ENCODE results near the gene KLHL22.
A peak's percentile ranks its signal among the peaks of the same experiment; 100 is the strongest.
"Not testable (repeated sequence)": the region's sequence is repeated elsewhere in the genome, so short reads cannot be mapped to it uniquely, and the experiment has no call there.

Gene KLHL22

GRCh38 chr22:20419664-20419951, 76.0 kb downstream of the KLHL22 start:
- no peak for DNase-seq (ENCODE audit: low spot score)

DNA sequence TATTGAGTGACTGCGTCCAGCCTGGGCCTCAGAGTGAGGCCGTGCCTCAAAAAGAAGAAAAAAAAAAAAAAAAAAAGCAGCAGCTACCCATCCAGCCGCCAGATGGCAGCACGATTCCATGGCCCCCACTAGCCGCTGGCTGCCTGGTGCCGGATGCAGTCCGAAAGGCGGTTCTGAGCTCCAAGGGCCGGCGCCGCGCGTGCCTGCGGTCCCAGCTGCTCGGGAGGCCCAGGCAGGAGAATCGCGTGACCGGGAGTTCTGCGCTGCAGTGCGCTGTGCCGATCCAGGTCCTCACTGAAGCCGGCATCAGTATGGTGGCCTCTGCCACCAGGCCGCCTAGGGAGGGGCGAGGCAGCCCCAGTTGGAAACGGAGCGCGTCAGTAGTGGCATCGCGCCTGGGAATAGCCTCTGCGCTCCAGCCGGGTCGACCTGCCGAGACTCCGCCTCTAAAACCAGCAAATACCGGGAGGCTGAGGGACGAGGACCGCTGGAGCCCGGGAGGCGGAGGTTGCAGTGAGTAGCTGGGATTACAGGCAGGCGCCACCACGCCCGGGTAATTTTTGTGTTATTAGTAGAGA, 77.3 kb downstream of the KLHL22 start:
- peak; percentile 88 for DNase-seq (ENCODE audit: low spot score)

GRCh38 chr22:20415699-20416098, 79.9 kb downstream of the KLHL22 start:
- not testable (repeated sequence) for DNase-seq (ENCODE audit: low spot score)

GRCh38 chr22:20415241-20415640, 80.4 kb downstream of the KLHL22 start:
- not testable (repeated sequence) for DNase-seq (ENCODE audit: low spot score)

DNA sequence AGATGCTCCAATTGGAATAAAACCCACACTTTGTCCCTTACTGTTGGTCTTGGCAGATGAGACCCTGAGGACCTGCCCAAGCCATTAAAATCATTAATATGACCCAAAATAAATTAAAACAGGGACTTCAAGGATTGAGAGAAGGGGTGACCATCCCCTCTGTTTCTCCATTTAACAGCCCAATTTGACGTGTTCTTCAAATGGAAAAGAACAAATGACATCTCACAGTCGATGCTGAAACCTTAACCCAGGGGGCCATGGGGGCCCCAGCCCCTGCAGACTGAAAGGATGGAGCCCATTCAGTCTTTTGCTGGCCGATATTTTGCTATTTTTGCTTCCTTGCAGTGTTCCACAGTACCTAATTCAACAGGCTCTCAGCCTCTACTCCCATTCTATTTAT, 81.1 kb downstream of the KLHL22 start:
- no peak for DNase-seq (ENCODE audit: low spot score)

DNA sequence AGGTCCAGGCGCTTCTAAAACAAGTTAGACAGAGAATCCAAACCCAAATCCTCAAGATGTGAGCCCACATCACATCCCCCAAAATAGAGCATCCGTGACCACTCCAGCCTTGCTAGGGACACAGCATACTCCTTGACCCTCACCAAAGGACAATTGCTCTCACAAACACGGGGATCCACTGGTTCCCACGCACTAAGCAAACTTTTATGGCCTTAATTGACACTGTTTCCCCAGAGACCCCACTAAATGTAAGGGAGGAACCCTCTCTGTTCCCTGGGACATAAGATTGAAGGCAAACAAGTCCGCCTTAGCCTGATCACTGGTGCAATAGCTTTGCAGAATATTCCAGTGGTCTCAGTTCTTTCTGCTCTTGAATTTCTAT, 81.5 kb downstream of the KLHL22 start:
- no peak for DNase-seq (ENCODE audit: low spot score)

GRCh38 chr22:20413217-20414058, 82.2 kb downstream of the KLHL22 start:
- no peak for DNase-seq (ENCODE audit: low spot score)

DNA sequence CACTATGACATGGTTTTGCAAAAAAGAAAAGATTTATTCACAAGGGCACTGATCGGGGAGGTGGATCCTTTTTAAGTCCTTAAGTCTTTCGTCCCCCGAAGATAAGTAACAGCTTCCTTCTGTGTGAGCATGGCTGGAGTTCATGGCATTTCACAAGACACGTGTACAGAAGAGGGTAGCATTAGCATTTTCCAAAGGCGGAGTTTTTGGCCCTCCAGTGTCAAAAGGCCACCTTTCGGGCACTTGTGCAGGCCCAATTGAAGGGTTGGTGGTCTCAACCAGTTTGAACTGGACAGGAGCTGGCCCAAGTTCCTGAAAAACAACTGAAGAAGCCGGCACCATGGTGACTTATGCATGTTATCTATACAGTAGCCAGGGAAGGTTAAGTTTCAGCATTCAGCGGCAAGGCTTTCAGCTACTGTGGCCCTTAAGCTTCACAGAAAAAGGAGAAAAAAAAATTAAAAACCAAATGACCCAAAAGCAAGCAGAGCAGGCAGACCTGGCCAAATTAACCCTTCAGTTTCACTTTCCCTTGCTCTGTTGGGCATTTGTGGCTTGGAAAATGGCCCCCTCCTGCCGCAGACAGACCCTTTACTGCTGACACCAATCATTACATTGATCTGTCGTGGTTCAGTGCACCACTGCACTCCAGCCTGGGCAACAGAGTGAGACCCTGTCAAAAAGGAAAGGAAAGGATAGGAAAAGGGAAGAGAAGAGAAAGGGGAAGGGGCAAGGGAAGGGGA, 83.0 kb downstream of the KLHL22 start:
- no peak for DNase-seq (ENCODE audit: low spot score)

DNA sequence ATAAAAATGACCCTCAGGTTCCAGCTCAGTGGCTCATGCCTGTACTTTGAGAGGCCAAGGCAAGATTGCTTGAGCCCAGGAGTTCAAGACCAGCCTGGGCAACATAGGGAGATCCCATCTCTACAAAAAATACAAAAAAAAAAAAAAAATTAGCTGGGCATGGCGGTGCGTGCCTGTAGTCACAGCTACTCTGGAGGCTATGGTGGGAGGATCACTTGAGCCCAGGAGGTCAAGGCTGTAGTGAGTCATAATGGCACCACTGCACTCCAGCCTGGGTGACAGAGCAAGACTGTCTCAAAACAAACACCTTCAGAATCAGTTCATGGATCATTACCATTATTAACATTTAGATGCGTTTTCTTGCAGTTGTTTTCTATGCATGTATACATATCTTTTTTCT, 86.2 kb downstream of the KLHL22 start:
- not testable (repeated sequence) for DNase-seq (ENCODE audit: low spot score)

- no peak for DNase-seq (ENCODE audit: low spot score)
These were observed 86.7 kb downstream of the KLHL22 start for GRCh38 chr22:20408891-20409290.

DNA sequence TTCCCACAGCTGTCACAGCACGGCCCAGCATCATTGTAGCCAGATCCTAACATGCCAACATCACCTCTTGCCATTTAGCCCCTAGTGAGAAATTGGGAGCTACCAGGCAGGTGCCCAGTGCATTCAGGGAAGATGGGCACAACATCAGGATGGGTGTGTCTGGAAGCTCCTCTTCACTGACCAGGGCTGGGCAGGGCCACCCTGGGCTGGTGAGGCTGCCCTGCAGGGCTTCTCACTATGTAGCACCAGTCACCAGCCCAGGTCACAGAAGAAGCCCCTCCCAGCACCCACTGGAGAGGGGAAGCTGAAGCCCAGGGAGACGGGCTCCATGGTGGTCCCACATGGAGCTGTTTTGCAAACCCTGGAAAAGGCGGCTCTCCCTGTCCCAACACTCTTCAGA, 87.8 kb downstream of the KLHL22 start:
- DNase-seq (ENCODE audit: low spot score) = no peak

GRCh38 chr22:20406686-20407408, 88.7 kb downstream of the KLHL22 start:
- no peak for DNase-seq (ENCODE audit: low spot score)

DNA sequence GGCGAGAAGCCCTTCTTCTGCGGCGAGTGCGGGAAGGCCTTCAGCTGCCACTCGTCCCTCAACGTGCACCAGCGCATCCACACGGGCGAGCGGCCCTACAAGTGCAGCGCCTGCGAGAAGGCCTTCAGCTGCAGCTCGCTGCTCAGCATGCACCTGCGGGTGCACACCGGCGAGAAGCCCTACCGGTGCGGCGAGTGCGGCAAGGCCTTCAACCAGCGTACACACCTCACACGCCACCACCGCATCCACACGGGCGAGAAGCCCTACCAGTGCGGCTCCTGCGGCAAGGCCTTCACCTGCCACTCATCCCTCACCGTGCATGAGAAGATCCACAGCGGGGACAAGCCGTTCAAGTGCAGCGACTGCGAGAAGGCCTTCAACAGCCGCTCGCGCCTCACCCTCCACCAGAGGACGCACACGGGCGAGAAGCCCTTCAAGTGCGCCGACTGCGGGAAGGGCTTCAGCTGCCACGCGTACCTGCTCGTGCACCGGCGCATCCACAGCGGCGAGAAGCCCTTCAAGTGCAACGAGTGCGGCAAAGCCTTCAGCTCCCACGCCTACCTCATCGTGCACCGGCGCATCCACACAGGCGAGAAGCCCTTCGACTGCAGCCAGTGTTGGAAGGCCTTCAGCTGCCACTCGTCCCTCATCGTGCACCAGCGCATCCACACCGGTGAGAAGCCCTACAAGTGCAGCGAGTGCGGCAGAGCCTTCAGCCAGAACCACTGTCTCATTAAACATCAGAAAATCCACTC, 89.5 kb downstream of the KLHL22 start:
- DNase-seq (ENCODE audit: low spot score) = no peak

DNA sequence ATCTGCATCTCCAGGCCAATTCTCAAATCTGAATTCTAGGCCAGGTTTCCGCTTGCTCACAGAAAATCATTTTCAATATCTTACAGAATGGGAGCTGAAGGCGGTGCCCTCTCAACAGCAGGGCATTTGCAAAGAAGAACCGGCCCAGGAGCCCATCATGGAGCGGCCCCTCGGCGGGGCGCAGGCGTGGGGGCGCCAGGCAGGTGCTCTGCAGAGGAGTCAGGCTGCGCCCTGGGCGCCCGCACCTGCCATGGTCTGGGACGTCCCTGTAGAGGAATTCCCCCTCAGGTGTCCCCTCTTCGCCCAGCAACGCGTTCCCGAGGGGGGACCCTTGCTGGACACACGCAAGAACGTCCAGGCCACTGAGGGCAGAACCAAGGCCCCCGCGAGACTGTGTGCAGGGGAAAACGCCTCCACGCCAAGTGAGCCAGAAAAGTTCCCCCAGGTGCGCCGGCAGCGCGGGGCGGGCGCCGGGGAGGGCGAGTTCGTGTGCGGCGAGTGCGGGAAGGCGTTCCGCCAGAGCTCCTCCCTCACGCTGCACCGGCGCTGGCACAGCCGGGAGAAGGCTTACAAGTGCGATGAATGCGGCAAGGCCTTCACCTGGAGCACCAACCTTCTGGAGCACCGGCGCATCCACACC, 90.2 kb downstream of the KLHL22 start:
- no peak for DNase-seq (ENCODE audit: low spot score)

GRCh38 chr22:20404881-20405280, 90.7 kb downstream of the KLHL22 start:
- DNase-seq (ENCODE audit: low spot score) = no peak

DNA sequence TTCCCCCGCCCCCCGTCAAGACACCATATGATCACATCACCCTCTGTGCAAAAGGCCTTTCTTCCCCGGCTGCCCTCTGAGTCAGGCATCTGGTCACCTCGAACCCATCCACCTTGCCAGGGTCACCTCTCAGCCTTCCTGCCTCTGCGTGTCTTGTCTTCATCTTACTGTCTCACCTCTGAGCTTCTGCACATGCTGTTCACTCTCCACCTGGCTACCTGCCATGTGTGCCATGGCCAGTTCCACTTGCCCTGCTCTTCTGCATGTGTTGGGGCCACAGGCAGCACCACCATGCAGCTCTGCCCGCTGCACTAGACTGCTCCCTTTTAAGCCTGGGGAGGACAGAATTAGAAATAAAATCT, 91.8 kb downstream of the KLHL22 start:
- no peak for DNase-seq (ENCODE audit: low spot score)

- DNase-seq (ENCODE audit: low spot score) = no peak
These were observed 92.4 kb downstream of the KLHL22 start for GRCh38 chr22:20402960-20403778.

DNA sequence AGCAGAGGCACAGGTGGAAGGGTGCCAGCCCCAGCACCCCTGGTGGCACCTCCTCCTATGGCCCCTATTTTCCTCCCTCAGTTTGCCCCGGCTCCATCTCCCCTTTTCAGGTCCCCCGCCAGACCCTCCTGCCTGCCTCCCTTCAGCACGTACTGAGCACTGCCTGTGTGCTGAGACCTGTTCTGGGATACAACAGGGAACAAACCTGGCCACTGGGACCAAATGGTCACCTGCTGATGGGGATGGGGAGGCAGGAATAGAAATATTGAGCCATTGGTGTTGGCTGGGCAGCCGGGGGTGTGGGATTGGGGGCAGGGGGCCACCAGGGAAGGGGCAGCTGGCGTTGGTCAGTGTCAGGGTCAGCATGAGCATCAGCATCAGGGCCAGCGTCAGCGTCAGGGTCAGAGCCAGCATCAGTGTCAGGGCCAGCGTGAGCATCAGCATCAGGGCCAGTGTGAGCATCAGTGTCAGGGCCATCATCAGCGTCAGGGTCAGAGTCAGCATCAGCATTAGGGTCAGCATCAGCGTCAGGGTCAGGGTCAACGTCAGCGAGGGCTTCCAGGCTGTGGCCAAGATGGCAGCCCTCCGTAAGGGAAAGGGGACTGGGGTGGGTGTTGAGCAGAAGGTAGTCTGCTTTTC, 94.1 kb downstream of the KLHL22 start:
- DNase-seq (ENCODE audit: low spot score) = no peak

GRCh38 chr22:20400606-20401375, 94.8 kb downstream of the KLHL22 start:
- DNase-seq (ENCODE audit: low spot score) = no peak
